GM18505 (cell line): ENCODE data around the gene MAP4K2.

ENCODE experiments used
- ATAC-seq: cut with Tn5 transposase; IDR thresholded peaks from one replicate; pipeline ENCODE4 v1.9.1; 2021; ENCODE audit not compliant: unreplicated experiment
- POLR2A ChIP-seq: IDR thresholded peaks from 4 replicates; pipeline ENCODE4 v1.6.1; 2011; ENCODE audit warnings: borderline replicate concordance; ENCODE audit not compliant: insufficient read depth, insufficient read length; ENCODE audit errors: extremely low read depth

The MAP4K2 gene

DNA sequence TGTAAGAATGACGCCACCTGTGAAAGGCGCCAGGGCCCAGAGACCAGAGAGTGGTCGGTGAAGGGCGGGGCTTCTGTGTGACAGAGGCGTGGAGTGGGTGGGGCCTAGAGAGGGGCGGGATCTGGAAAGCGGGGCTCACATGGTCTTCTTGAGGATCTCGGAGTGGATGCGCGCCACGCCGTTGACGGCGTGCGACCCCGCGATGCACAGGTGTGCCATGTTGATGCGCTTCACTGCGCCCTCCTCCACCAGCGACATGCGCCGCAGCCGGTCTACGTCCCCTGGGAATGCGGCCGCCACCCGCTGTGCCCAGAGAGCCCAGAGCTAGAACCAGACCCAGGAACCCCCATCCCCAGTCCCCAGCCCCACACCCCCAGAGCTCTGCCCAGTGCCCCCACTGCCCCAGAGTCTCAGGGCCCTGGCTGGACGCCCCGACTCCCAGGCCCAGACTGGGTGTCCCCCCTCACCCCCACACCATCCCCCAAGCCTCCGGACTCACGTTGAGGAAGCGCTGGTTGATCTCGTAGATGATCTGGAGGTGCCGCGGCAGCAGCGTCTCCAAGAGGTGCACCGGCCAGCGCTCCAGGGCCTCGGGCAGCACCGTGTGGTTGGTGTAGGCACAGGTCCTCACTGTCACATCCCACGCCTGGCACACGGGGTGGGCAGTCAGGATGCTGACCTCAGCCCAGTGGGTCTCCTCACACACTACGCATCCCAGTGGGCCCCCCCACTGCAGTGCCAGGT is 49.5 kb downstream of the MAP4K2 start:
- no peak for ATAC-seq
- no peak for TF ChIP-seq POLR2A

DNA sequence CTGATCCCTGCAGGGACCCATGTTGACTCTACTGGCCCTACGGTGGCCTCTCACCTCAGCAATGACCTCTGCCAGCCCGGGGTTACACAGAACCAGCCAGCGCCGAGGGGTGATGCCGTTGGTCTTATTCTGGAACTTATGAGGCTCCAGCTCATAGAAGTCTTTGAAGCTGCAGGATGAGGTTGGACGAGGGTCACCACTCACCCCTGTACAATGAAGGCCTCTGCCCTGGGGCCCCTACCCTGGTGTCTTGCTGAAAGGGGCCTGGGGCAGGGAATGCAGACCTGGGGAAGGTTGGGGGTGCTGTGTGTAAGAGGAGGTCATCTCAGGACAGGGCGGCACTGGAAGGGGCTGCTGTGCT is 50.0 kb downstream of the MAP4K2 start:
- ATAC-seq = no peak
- TF ChIP-seq POLR2A = no peak

- ATAC-seq = no peak
- TF ChIP-seq POLR2A = no peak
These were observed 50.6 kb downstream of the MAP4K2 start for GRCh38 chr11:64752175-64752970.

GRCh38 chr11:64751580-64751979 is 51.4 kb downstream of the MAP4K2 start:
- no peak for TF ChIP-seq POLR2A
- ATAC-seq = no peak

- no peak for TF ChIP-seq POLR2A
- ATAC-seq = no peak
These were observed 51.9 kb downstream of the MAP4K2 start for GRCh38 chr11:64751136-64751535.

- ATAC-seq = no peak
- TF ChIP-seq POLR2A = no peak
These were observed 52.5 kb downstream of the MAP4K2 start for GRCh38 chr11:64750361-64751054.

DNA sequence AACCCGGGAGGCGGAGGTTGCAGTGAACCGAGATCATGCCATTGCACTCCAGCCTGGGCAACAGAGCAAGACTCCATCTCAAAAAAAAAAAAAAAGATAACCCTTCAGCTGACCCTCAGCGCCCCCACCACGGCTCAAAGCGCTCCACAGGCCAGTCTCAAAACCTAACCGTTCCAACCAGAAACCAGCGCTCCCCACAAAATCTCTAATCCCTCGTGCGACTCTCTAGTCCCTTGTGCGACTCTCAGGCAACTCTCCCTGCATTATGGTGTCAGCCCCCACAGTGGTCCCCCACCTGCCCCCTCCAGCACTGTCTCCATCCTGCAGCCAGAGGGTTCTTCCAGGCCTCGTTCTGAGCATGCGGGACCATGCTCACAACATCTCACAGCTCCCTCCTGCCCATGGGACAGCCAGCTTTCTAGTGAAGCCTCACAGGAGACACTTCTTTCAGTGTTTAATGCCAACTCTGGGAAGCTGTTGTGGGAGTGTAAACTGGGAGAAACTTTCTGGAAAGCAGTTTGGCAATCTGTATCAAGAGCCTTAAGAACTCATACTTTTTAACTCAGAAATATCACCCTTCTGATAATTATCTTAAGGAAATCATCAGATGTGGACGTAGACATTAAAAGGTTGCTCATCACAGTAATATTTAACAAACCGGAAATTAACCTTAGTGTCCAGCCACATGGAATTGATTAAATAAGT is 54.9 kb downstream of the MAP4K2 start:
- ATAC-seq = no peak

GRCh38 chr11:64746486-64746885 is 56.5 kb downstream of the MAP4K2 start:
- ATAC-seq = no peak
- no peak for TF ChIP-seq POLR2A

More for the DNA sequence above, 54.9 kb downstream of the MAP4K2 start:
- no peak for TF ChIP-seq POLR2A

DNA sequence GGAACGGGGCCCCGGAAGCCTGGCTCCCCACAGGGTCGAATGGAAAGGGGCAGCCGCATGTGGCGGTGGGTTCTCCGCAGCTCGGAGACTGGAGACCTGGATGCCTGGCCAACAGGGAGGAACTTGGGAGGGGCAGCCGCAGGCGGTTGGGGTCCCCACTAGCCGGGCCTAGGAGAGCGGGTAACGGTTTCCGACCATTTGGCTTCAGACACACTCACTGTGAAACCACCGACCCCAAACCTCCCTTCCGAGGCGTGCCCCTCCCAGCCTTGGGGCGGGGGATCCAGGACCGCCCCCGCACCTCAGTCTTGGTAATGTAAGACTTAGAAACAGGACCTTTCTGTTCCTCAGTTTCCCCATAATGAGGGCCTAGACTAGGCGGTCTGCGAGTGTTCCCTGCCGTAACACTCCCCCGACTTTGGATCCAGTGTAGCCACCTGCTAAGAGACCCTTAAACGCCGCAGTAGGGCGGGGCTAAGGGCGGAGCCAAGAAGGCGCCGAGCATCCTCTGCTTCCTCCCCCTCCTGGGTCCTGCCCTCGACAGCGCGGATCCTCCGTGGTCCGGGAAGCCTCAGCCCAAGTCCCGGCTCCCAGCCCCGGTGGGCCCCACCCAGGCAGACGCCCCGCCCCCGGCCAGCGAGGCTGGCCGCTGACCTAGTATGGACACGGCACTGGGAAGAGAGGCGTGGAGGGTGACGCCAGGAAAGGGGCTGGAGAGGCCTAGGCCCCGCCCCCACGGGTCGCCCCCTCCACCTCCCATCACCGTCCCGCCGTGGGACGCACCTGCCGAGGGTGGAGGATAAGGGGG is 57.3 kb downstream of the MAP4K2 start:
- ATAC-seq = no peak
- TF ChIP-seq POLR2A = no peak

GRCh38 chr11:64745189-64745520 is 57.9 kb downstream of the MAP4K2 start:
- no peak for ATAC-seq
- peak; percentile 28 for TF ChIP-seq POLR2A

DNA sequence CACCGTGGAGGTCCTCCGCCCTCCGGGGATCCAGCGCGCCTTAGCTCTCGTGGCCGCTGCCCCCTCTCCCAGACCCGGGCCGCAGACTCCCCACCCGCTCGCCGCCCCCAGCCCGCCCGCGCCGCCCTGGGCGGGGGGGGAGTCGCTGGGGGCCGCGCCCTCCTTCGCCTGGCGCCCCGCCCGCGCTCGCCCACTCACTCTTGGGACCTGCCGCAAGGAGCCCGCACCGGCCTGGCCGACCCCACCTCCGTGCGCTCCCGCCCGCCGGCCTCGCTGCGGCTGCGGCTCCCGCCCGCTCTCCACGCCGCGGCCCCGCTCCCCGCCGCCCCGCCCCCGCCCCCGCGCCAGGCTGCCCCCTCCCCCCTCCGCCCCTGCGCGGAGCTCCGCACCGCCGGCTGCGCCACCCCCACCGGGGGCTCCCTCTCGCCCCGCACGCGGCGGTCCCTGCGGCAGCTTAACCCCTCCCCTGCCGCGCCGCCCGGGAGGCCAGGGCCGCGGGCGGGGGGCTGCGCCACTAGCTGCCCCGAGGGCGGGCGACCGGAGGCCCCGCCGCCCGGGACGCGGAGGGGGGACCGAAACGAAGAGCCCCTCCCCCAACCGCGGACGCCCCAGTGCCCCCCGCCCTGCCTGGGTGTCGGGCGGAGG is 58.3 kb downstream of the MAP4K2 start:
- no peak for TF ChIP-seq POLR2A
- ATAC-seq = no peak
